Peyer's patch (tissue), 4 donors: ENCODE measurements around the gene MALSU1. TPM values are rescaled to one million over a fixed set of nuclear protein-coding genes. Genes with fewer than 3 reads are reported as not detected.
"Not testable (repeated sequence)": the region's sequence is repeated elsewhere in the genome, so short reads cannot be mapped to it uniquely, and the experiment has no call there.

ENCODE experiments used
- DNase-seq, 3 donors: peaks; one replicate each; pipeline ENCODE4 v3.0.0-alpha.2; 2017 to 2019
- H3K27ac ChIP-seq, 4 donors: fragments of 200-600 bp; sonication (generic); one replicate each; pipeline ENCODE4 v1.5.1; 2016 to 2019
- H3K27me3 ChIP-seq, 2 donors: fragments of 200-600 bp; sonication (generic); one replicate each; pipeline ENCODE4 v1.5.1; 2019
- H3K36me3 ChIP-seq, 3 donors: fragments of 200-600 bp; sonication (generic); one replicate each; pipeline ENCODE4 v1.5.1; 2016 to 2019
- H3K4me1 ChIP-seq, 4 donors: fragments of 200-600 bp; sonication (generic); one replicate each; pipeline ENCODE4 v1.5.1; 2016 to 2019
- H3K4me3 ChIP-seq, 4 donors: fragments of 200-600 bp; sonication (generic); 1 replicate in 3 of 4; 2 replicates in 1 of 4; pipeline ENCODE4 v1.5.1; 2016 to 2019; ENCODE audit warnings: mild to moderate bottlenecking in 1 of 4
- H3K9me3 ChIP-seq, 4 donors: fragments of 200-600 bp; sonication (generic); one replicate each; pipeline ENCODE4 v1.5.1; 2016 to 2019; ENCODE audit warnings: mild to moderate bottlenecking in 1 of 4
- CTCF ChIP-seq, 6 experiments: fragments of 450-650 bp in 4 of 6; fragments of 200-600 bp in 2 of 6; sonication (generic) in 1 of 6; IDR thresholded peaks; one replicate each; pipeline ENCODE4 v1.5.1; 2017 to 2019; ENCODE audit warnings: antibody characterized with exemption in 6 of 6, mild to moderate bottlenecking in 3 of 6, moderate library complexity in 1 of 6
- POLR2A ChIP-seq, 2 donors: fragments of 450-650 bp; IDR thresholded peaks; one replicate each; pipeline ENCODE4 v1.5.1; 2017; ENCODE audit warnings: antibody characterized with exemption in 2 of 2, mild to moderate bottlenecking in 2 of 2, moderate library complexity in 2 of 2
- total RNA-seq, 4 donors: library from RNA; depleted of rRNA; stranded (reverse); fragments of >200 nt; gene quantifications; one replicate each; pipeline ENCODE4 v1.1.0, GENCODE V29; 2016

The MALSU1 gene
- total RNA-seq, 4 donors from 2014 or later: 15.7 to 40.5 (median 31.3) TPM

GRCh38 chr7:23308754-23309153, 9.6 kb downstream of the MALSU1 start:
- H3K36me3 ChIP-seq: peaks cover 0 to 33% (median 0%) of the 10 kb centered on the region in 3 donors
- no peak for DNase-seq
- no peaks in the 10 kb centered on the region for H3K9me3 ChIP-seq
- no peak overlapping the region for H3K27ac ChIP-seq
- no peaks in the 10 kb centered on the region for H3K4me1 ChIP-seq
- TF ChIP-seq CTCF (IDR thresholded peaks at IDR 0.05) (no peak), POLR2A (IDR thresholded peaks at IDR 0.05) (no peak)
- no peak overlapping the region for H3K4me3 ChIP-seq
- no peaks in the 10 kb centered on the region for H3K27me3 ChIP-seq

GRCh38 chr7:23312141-23312540, 13.0 kb downstream of the MALSU1 start:
- not testable (repeated sequence) for DNase-seq, H3K4me1 ChIP-seq, H3K4me3 ChIP-seq, H3K27me3 ChIP-seq, H3K27ac ChIP-seq, H3K9me3 ChIP-seq
- H3K36me3 ChIP-seq: peaks cover 0 to 33% (median 0%) of the 10 kb centered on the region in 3 donors

GRCh38 chr7:23315366-23315765, 16.2 kb downstream of the MALSU1 start:
- Histone ChIP-seq H3K27ac (no peak overlapping the region), H3K9me3 (no peaks in the 10 kb centered on the region), H3K4me1 (no peaks in the 10 kb centered on the region), H3K27me3 (no peaks in the 10 kb centered on the region), H3K4me3 (no peak overlapping the region), H3K36me3 (peaks cover 0 to 1% (median 0%) of the 10 kb centered on the region in 3 donors)
- DNase-seq: no peak
- TF ChIP-seq CTCF (IDR thresholded peaks at IDR 0.05) (no peak), POLR2A (IDR thresholded peaks at IDR 0.05) (no peak)

- Histone ChIP-seq H3K4me3 (no peak overlapping the region), H3K4me1 (peaks cover 0 to 20% (median 2%) of the 10 kb centered on the region in 4 donors), H3K9me3 (no peaks in the 10 kb centered on the region), H3K27ac (no peak overlapping the region), H3K36me3 (no peaks in the 10 kb centered on the region), H3K27me3 (no peaks in the 10 kb centered on the region)
- TF ChIP-seq CTCF (IDR thresholded peaks at IDR 0.05) (no peak), POLR2A (IDR thresholded peaks at IDR 0.05) (no peak)
- DNase-seq: no peak
These were observed 32.0 kb downstream of the MALSU1 start for GRCh38 chr7:23331132-23331531.

- Histone ChIP-seq H3K9me3 (no peaks in the 10 kb centered on the region), H3K27me3 (no peaks in the 10 kb centered on the region), H3K4me1 (peaks cover 0 to 20% (median 2%) of the 10 kb centered on the region in 4 donors), H3K27ac (no peak overlapping the region), H3K4me3 (no peak overlapping the region), H3K36me3 (no peaks in the 10 kb centered on the region)
- TF ChIP-seq POLR2A (IDR thresholded peaks at IDR 0.05) (no peak), CTCF (IDR thresholded peaks at IDR 0.05) (no peak)
- DNase-seq: no peak
These were observed 33.1 kb downstream of the MALSU1 start for GRCh38 chr7:23332193-23332592.

GRCh38 chr7:23332910-23333612, 33.9 kb downstream of the MALSU1 start:
- H3K9me3 ChIP-seq: no peaks in the 10 kb centered on the region
- no peak overlapping the region for H3K27ac ChIP-seq
- no peak for TF ChIP-seq POLR2A (IDR thresholded peaks at IDR 0.05)
- no peak for TF ChIP-seq CTCF (IDR thresholded peaks at IDR 0.05)
- H3K27me3 ChIP-seq: no peaks in the 10 kb centered on the region
- no peak for DNase-seq
- H3K4me1 ChIP-seq: peaks cover 0 to 20% (median 2%) of the 10 kb centered on the region in 4 donors
- H3K36me3 ChIP-seq: no peaks in the 10 kb centered on the region
- H3K4me3 ChIP-seq: no peak overlapping the region
